ENCODE results near the gene HOXA2. TPM values are rescaled to one million over a fixed set of nuclear protein-coding genes. Genes with fewer than 3 reads are reported as not detected.

HOXA2 gene
- total RNA-seq, 2 experiments from 2014 or later = 0.25 to 0.42 TPM

- H3K4me2 ChIP-seq (ENCODE audit: low read length) = no peak overlapping the region
These were observed 43.5 kb upstream of the HOXA2 start for GRCh38 chr7:27145914-27146412.

GRCh38 chr7:27145165-27145913 is 42.9 kb upstream of the HOXA2 start:
- Histone ChIP-seq H3K4me1 (ENCODE audit: insufficient read depth, low read length, poor library complexity, severe bottlenecking) (peaks cover 21% of the 10 kb centered on the region), H3K27ac (ENCODE audit: low read depth, low read length, poor library complexity, severe bottlenecking) (no peak overlapping the region), H3K4me3 (ENCODE audit: low read depth, low read length, poor library complexity, severe bottlenecking) (no peak overlapping the region), H2AFZ (ENCODE audit: low read length) (no peak overlapping the region), H3K79me2 (ENCODE audit: insufficient read depth, low read depth, low read length) (peaks cover 8% of the 10 kb centered on the region; the same call in 1 of the 2 replicates), H4K20me1 (ENCODE audit: insufficient read depth, low read length) (no peaks in the 10 kb centered on the region), H3K36me3 (ENCODE audit: insufficient read depth, low read length) (peaks cover 15% of the 10 kb centered on the region), H3K9me2 (ENCODE audit: insufficient read depth, low read length) (no peaks in the 10 kb centered on the region), H3K4me2 (ENCODE audit: low read length) (no peak overlapping the region), H3K9me3 (ENCODE audit: low read length) (no peaks in the 10 kb centered on the region)
- intact Hi-C loops (cut with micrococcal nuclease; ENCODE audit: unreplicated experiment) = no loop called here
- BruUV-seq (replicated peaks) = no TSS peak
- CTCF ChIA-PET (ENCODE audit: unreplicated experiment) = no interaction called here
- POLR2A ChIA-PET = interaction anchor here (0.5 to 0.7 kb wide), 3 partner anchors 324 to 458 kb away, joined by 3 read pairs; no protein-coding TSS in a partner anchor
- DNase-seq (ENCODE audit: low spot score) = no peak
- TF ChIP-seq CTCF (conservative IDR thresholded peaks at IDR 0.05; ENCODE audit: low read length) (no peak), EZH2phosphoT487 (IDR thresholded peaks at IDR 0.05; ENCODE audit: borderline replicate concordance, low read depth, low read length) (no peak)

More at GRCh38 chr7:27145914-27146412, 43.5 kb upstream of the HOXA2 start:
- Histone ChIP-seq H3K79me2 (ENCODE audit: insufficient read depth, low read depth, low read length) (peaks cover 8% of the 10 kb centered on the region; the same call in 1 of the 2 replicates), H3K4me1 (ENCODE audit: insufficient read depth, low read length, poor library complexity, severe bottlenecking) (peaks cover 22% of the 10 kb centered on the region), H3K9me3 (ENCODE audit: low read length) (no peaks in the 10 kb centered on the region), H3K27ac (ENCODE audit: low read depth, low read length, poor library complexity, severe bottlenecking) (no peak overlapping the region), H4K20me1 (ENCODE audit: insufficient read depth, low read length) (no peaks in the 10 kb centered on the region), H2AFZ (ENCODE audit: low read length) (no peak overlapping the region), H3K4me3 (ENCODE audit: low read depth, low read length, poor library complexity, severe bottlenecking) (no peak overlapping the region), H3K9me2 (ENCODE audit: insufficient read depth, low read length) (no peaks in the 10 kb centered on the region), H3K36me3 (ENCODE audit: insufficient read depth, low read length) (peaks cover 15% of the 10 kb centered on the region)
- ChIA-PET POLR2A (interaction anchor here (0.5 kb wide), 1 partner anchor 325 kb away, joined by 3 read pairs; no protein-coding TSS in a partner anchor), CTCF (ENCODE audit: unreplicated experiment) (no interaction called here)
- TF ChIP-seq CTCF (conservative IDR thresholded peaks at IDR 0.05; ENCODE audit: low read length) = no peak
- no peak for TF ChIP-seq EZH2phosphoT487 (IDR thresholded peaks at IDR 0.05; ENCODE audit: borderline replicate concordance, low read depth, low read length)
- no peak for DNase-seq (ENCODE audit: low spot score)
- intact Hi-C loops (cut with micrococcal nuclease; ENCODE audit: unreplicated experiment) = no loop called here
- no TSS peak for BruUV-seq (replicated peaks)

GRCh38 chr7:27144781-27145164 is 42.3 kb upstream of the HOXA2 start:
- H3K4me3 ChIP-seq (ENCODE audit: low read depth, low read length, poor library complexity, severe bottlenecking) = no peak overlapping the region
- H3K9me2 ChIP-seq (ENCODE audit: insufficient read depth, low read length) = no peaks in the 10 kb centered on the region
- CTCF ChIA-PET (ENCODE audit: unreplicated experiment) = no interaction called here
- POLR2A ChIA-PET = interaction anchor here (0.7 kb wide), 1 partner anchor 457 kb away, joined by 3 read pairs; no protein-coding TSS in a partner anchor
- DNase-seq (ENCODE audit: low spot score) = no peak
- no peaks in the 10 kb centered on the region for H4K20me1 ChIP-seq (ENCODE audit: insufficient read depth, low read length)
- peaks cover 15% of the 10 kb centered on the region for H3K36me3 ChIP-seq (ENCODE audit: insufficient read depth, low read length)
- no peaks in the 10 kb centered on the region for H3K9me3 ChIP-seq (ENCODE audit: low read length)
- peaks cover 19% of the 10 kb centered on the region for H3K4me1 ChIP-seq (ENCODE audit: insufficient read depth, low read length, poor library complexity, severe bottlenecking)
- no TSS peak for BruUV-seq (replicated peaks)
- peaks cover 5% of the 10 kb centered on the region; the same call in 1 of the 2 replicates for H3K79me2 ChIP-seq (ENCODE audit: insufficient read depth, low read depth, low read length)
- no peak overlapping the region for H2AFZ ChIP-seq (ENCODE audit: low read length)
- no peak overlapping the region for H3K4me2 ChIP-seq (ENCODE audit: low read length)
- H3K27ac ChIP-seq (ENCODE audit: low read depth, low read length, poor library complexity, severe bottlenecking) = no peak overlapping the region
- intact Hi-C loops (cut with micrococcal nuclease; ENCODE audit: unreplicated experiment) = no loop called here
- no peak for TF ChIP-seq CTCF (conservative IDR thresholded peaks at IDR 0.05; ENCODE audit: low read length)
- no peak for TF ChIP-seq EZH2phosphoT487 (IDR thresholded peaks at IDR 0.05; ENCODE audit: borderline replicate concordance, low read depth, low read length)

Measured in OCI-LY7 (cell line).